Prostate gland (tissue), 2 donors: Measurements from ENCODE around the gene ATP9A.

Experiments
- POLR2A ChIP-seq: fragments of 450-650 bp; IDR thresholded peaks from one replicate; pipeline ENCODE4 v1.6.1; 2016; ENCODE audit warnings: antibody characterized with exemption, mild to moderate bottlenecking
- POLR2AphosphoS5 ChIP-seq: sonication (generic); formaldehyde crosslinking; IDR thresholded peaks from one replicate; pipeline ENCODE4 v1.6.1; 2017; ENCODE audit warnings: antibody characterized with exemption
- TF ChIP-seq, protein P1 (sequence below), 4 experiments: fragments of 200-600 bp in 2 of 4; fragments of 450-650 bp in 2 of 4; sonication (generic) in 2 of 4; IDR thresholded peaks; 1 replicate in 3 of 4; 2 replicates in 1 of 4; pipeline ENCODE4 v1.5.1; 2016 to 2019; ENCODE audit warnings: antibody characterized with exemption in 4 of 4, mild to moderate bottlenecking in 2 of 4, moderate library complexity in 2 of 4

DNA sequence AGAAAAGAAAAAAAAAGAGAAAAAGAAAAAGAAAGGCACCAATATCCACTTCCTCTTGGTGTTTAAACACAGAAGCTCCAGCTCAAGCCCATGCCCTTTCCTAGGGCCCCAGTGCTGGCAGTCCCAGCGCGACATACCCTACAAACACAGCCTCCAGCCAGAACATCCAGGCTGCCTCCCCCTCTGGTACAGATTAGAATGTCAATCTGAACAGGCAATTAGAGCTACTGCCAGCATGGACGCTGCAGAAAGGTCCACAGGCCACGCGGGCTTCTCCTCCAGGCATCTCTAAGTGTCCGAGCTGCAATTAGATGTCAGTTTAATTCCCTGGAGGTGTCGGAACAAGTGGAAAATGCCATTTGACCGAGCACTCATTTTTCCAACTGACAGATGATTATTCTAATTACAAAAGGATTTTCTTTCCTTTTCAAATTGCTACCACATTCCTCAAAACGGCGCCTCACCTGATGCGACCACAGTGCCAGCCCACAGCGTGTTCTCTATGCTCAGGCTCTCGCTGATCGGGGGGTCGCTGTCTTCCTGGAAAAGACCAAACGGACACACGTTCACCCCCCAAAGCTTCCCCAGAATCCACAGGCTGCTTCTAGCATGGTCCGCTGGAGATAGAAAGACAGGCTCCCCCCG lies 79.5 kb downstream of the ATP9A start:
- TF ChIP-seq, protein P1, sequence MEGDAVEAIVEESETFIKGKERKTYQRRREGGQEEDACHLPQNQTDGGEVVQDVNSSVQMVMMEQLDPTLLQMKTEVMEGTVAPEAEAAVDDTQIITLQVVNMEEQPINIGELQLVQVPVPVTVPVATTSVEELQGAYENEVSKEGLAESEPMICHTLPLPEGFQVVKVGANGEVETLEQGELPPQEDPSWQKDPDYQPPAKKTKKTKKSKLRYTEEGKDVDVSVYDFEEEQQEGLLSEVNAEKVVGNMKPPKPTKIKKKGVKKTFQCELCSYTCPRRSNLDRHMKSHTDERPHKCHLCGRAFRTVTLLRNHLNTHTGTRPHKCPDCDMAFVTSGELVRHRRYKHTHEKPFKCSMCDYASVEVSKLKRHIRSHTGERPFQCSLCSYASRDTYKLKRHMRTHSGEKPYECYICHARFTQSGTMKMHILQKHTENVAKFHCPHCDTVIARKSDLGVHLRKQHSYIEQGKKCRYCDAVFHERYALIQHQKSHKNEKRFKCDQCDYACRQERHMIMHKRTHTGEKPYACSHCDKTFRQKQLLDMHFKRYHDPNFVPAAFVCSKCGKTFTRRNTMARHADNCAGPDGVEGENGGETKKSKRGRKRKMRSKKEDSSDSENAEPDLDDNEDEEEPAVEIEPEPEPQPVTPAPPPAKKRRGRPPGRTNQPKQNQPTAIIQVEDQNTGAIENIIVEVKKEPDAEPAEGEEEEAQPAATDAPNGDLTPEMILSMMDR (IDR thresholded peaks at IDR 0.05): no peak
- TF ChIP-seq POLR2AphosphoS5 (no peak), POLR2A (no peak)
